ENCODE results near the gene C2.
"Not testable (repeated sequence)": the region's sequence is repeated elsewhere in the genome, so short reads cannot be mapped to it uniquely, and the experiment has no call there.

Gene C2

GRCh38 chr6:31898383-31899011, 29.0 kb upstream of the C2 start:
- no peak for DNase-seq (ENCODE audit: low read depth in 2 of 2, low spot score in 1 of 2)

GRCh38 chr6:31899215-31899614, 28.3 kb upstream of the C2 start:
- DNase-seq (ENCODE audit: low read depth in 2 of 2, low spot score in 1 of 2) = no peak

- no peak for DNase-seq (ENCODE audit: low read depth in 2 of 2, low spot score in 1 of 2)
Observed at GRCh38 chr6:31899882-31900722, 27.4 kb upstream of the C2 start.

- no peak for DNase-seq (ENCODE audit: low read depth in 2 of 2, low spot score in 1 of 2)
Observed at GRCh38 chr6:31900917-31901414, 26.6 kb upstream of the C2 start.

- DNase-seq (ENCODE audit: low read depth in 2 of 2, low spot score in 1 of 2) = peak; percentile 44 to 47
Observed at GRCh38 chr6:31901415-31901952, 26.0 kb upstream of the C2 start.

- DNase-seq (ENCODE audit: low read depth in 2 of 2, low spot score in 1 of 2) = peak; percentile 60 to 70
Observed at GRCh38 chr6:31901953-31902643, 25.4 kb upstream of the C2 start, which contains the start of gene ZBTB12. ZBTB12 (minus strand) TSS chr6:31902086; CDS start chr6:31901305, 781 bp downstream.

- DNase-seq (ENCODE audit: low read depth in 2 of 2, low spot score in 1 of 2) = no peak
Observed at GRCh38 chr6:31903957-31904356, 23.6 kb upstream of the C2 start.

GRCh38 chr6:31905041-31905440, 22.5 kb upstream of the C2 start:
- DNase-seq (ENCODE audit: low read depth in 2 of 2, low spot score in 1 of 2) = no peak

GRCh38 chr6:31906122-31906521, 21.4 kb upstream of the C2 start:
- DNase-seq (ENCODE audit: low read depth in 2 of 2, low spot score in 1 of 2) = no peak

GRCh38 chr6:31906727-31907126, 20.8 kb upstream of the C2 start:
- DNase-seq (ENCODE audit: low read depth in 2 of 2, low spot score in 1 of 2) = not testable (repeated sequence)

- no peak for DNase-seq (ENCODE audit: low read depth in 2 of 2, low spot score in 1 of 2)
Observed at GRCh38 chr6:31907158-31907813, 20.2 kb upstream of the C2 start.

- DNase-seq (ENCODE audit: low read depth in 2 of 2, low spot score in 1 of 2) = not testable (repeated sequence)
Observed at GRCh38 chr6:31908255-31908654, 19.3 kb upstream of the C2 start.

- DNase-seq (ENCODE audit: low read depth in 2 of 2, low spot score in 1 of 2) = no peak
Observed at GRCh38 chr6:31908791-31909190, 18.7 kb upstream of the C2 start.

- not testable (repeated sequence) for DNase-seq (ENCODE audit: low read depth in 2 of 2, low spot score in 1 of 2)
Observed at GRCh38 chr6:31909298-31909697, 18.2 kb upstream of the C2 start.

GRCh38 chr6:31911826-31912585, 15.5 kb upstream of the C2 start:
- no peak for DNase-seq (ENCODE audit: low read depth in 2 of 2, low spot score in 1 of 2)

GRCh38 chr6:31915351-31915750, 12.2 kb upstream of the C2 start:
- DNase-seq (ENCODE audit: low read depth in 2 of 2, low spot score in 1 of 2) = no peak

- DNase-seq (ENCODE audit: low read depth in 2 of 2, low spot score in 1 of 2) = no peak
Observed at GRCh38 chr6:31915756-31916155, 11.8 kb upstream of the C2 start.

GRCh38 chr6:31918069-31918720, 9.3 kb upstream of the C2 start:
- no peak for DNase-seq (ENCODE audit: low read depth in 2 of 2, low spot score in 1 of 2)

GRCh38 chr6:31919624-31920303, 7.8 kb upstream of the C2 start:
- DNase-seq (ENCODE audit: low read depth in 2 of 2, low spot score in 1 of 2) = no peak

All from stimulated activated CD8-positive, alpha-beta memory T cell treated with anti-CD3 and anti-CD28 coated beads, Interleukin-4, amount 100 ng/mL, for 4 hours (primary cell).